Left forelimb (tissue), 1 donor: ENCODE data around the gene BICRAL.
"Not testable (repeated sequence)": the region's sequence is repeated elsewhere in the genome, so short reads cannot be mapped to it uniquely, and the experiment has no call there.

ENCODE experiments used
- DNase-seq: peaks from one replicate; pipeline ENCODE4 v3.0.0-alpha.2; 2018; ENCODE audit warnings: low spot score

The BICRAL gene

DNA sequence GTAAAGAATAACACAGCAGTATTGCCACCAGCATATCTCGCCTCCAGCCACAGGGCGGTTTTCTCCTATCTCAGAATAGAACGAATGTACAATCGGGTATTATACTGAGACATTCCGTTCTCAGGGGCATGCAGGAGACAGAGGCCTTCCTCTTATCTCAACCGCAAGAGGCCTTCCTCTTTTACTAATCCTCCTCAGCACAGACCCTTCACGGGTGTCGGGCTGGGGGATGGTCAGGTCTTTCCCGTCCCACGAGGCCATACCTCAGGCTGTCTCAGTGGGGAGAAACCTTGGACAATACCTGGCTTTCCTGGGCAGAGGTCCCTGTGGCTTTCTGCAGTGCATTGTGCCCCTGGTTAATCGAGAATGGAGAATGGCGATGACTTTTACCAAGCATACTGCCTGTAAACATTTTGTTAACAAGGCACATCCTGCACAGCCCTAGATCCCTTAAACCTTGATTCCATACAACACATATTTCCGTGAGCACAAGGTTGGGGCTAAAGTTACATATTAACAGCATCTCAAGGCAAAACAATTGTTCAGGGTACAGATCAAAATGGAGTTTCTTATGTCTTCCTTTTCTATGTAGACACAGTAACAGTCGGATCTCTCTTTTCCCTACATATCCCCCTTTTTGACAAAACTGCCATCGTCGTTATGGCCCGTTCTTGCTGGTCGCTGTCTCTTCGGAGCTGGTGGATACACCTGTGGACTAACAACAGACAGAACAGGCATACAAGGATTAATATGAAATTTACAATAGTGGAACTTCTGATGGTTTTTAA is 112.4 kb downstream of the BICRAL start:
- not testable (repeated sequence) for DNase-seq

DNA sequence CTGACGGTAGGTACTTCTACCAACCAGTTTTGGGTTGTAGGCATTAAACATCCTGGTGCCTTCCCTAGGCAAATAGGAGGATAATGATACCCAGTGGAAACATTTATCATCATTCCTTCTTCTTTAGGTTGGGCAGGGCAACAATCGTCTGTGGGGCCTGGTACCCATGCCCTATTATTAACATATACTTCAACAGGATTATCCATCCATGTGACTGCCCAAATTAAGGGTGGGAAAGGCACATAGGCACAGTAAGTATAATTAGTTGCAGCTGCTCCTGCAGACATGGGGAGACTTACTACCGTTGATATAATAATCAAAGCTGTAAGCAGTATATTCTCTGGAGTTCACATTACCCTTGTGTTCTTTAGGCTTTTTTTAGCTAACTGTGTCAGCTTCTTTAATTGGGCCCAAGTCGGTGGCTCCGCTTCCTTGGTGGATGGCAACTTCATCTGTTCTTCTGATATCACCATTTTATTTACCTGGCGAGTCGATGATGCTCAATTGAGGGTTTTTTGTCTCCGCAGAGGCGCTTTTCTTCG is 114.4 kb downstream of the BICRAL start:
- DNase-seq, result no peak

DNA sequence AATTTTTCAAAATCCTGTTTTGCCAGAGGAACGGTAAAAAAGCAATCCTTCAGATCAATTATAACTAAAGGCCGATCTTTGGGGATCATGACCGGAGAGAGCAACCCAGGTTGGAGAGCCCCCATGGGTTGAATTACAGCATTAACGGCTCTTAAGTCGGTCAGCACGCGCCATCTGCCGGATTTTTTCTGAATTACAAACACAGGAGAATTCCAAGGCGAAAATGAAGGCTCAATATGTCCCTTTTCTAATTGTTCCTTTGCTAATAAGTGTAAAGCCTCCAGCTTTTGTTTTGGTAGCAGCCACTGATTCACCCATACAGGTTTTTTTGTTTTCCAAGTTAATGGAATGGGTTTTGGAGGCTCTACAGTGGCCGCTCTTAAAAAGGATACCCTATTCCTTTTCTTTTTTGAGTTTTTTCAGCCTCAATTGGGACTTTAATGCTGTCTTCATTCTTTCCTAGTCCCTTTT is 117.1 kb downstream of the BICRAL start:
- no peak for DNase-seq

DNA sequence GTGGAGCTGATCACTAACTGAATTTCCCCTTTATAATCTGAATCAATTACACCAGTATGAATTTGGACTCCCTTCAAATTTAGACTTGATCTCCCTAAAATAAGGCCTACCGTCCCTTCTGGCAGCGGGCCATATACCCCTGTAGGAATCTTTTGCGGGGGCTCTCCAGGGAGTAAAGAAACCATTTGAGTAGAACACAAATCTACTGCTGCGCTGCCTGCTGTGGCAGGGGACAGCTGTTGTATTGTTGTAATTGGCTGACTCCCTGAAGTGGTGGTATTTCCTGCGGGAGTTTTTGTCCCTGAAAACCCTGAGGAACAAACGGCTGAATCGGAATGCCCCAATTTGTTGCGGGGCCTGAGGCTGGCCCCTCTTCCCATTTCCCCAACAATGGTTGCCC is 118.0 kb downstream of the BICRAL start:
- no peak for DNase-seq

DNA sequence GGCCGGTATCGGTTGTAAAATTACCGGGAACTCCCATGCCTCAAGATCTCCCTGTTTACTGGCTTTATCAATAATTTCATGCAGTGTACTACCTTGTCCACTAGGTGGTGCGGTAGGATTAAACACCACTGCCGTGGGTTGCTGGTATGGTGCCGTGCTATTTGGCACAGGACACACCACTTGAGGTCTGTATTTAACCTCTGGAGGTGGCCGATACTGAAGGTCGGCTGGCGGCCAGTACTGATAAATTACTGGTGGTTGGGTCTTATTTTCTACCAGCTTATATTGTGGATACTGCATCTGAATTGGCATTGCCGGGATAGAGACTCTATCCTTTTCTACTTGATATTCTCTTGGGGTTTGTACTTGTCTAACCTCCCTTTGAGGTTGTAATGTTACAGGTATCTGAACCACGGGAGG is 119.7 kb downstream of the BICRAL start:
- peak; percentile 77 for DNase-seq

DNA sequence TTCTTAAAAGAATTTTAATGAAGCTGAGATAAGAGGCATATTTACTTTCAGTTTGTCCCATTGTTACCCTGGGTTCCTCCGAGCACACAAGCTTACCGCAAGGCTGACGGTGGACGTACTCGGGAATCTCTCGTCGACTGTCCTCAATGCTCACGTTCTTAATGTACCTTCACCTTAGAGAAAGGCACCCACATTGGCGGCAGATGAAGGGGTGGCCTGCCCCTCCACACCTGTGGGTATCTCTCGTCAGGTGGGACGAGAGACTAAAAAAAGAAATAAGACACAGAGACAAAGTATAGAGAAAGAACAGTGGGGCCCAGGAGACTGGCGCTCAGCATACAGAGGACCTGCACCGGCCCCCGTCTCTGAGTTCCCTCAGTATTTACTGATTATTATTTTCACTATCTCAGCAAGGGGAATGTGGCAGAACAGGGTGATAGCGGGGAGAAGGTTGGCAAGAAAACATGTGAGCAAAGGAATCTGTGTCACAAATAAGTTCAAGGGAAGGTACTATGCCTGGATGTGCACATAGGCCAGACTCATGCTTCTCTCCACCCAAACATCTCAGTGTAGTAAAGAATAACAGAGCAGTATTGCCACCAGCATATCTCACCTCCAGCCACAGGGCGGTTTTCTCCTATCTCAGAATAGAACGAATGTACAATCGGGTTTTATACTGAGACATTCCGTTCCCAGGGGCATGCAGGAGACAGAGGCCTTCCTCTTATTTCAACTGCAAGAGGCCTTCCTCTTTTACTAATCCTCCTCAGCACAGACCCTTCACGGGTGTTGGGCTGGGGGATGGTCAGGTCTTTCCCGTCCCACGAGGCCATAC is 120.8 kb downstream of the BICRAL start:
- DNase-seq, result not testable (repeated sequence)

DNA sequence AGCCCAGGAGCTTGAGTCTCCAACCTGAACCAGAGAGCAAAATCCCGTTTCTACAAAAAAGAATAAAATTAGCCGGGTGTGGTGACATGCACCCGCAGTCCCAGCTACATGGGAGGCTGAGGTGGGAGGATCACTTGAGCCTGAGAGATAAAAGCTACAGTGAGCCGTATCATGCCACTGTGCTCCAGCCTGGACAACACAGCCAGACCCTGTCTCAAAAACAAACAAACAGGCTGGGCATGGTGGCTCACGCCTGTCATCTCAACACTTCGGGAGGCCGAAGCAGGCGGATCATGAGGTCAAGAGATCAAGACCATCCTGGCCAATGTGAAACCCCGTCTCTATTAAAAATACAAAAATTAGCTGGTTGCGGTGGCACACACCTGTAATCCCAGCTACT is 122.6 kb downstream of the BICRAL start:
- no peak for DNase-seq

DNA sequence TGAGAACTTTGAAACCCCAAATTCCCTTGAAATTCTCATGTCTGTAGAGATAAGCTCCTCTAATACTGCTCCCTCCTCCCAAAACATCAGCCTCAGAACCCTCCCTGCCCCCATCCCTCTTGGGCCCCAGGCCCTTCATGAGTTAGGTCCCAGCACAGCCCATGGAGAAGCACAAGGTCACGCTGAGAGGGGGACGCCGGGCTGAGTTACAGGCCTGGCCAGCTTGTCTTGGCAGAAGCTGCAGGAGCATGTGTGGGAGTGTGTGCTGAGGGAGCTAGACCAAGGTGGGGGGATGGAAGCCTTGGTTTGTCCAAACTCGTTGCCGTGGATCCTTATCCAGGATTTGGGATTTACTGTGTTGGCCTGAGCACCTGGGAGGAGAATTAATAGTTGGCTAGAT is 125.5 kb downstream of the BICRAL start:
- no peak for DNase-seq

DNA sequence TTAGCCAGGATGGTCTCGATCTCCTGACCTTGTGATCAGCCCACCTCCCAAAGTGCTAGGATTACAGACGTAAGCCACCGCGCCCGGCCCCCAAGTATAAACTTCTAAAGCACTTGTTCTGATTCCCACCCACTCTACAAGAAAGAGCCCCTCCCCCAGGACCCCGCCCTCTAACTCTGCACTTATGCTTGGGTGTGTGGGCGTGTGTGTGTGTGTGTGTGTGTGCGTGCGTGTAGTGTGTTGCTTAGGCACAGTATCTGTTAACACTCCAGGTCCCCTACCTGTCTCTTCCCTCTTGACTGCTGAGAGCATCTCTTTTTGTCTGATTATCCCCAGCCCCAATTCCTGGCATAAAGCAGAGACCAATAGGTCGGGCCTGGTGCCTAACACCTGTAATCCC is 128.0 kb downstream of the BICRAL start:
- no peak for DNase-seq

DNA sequence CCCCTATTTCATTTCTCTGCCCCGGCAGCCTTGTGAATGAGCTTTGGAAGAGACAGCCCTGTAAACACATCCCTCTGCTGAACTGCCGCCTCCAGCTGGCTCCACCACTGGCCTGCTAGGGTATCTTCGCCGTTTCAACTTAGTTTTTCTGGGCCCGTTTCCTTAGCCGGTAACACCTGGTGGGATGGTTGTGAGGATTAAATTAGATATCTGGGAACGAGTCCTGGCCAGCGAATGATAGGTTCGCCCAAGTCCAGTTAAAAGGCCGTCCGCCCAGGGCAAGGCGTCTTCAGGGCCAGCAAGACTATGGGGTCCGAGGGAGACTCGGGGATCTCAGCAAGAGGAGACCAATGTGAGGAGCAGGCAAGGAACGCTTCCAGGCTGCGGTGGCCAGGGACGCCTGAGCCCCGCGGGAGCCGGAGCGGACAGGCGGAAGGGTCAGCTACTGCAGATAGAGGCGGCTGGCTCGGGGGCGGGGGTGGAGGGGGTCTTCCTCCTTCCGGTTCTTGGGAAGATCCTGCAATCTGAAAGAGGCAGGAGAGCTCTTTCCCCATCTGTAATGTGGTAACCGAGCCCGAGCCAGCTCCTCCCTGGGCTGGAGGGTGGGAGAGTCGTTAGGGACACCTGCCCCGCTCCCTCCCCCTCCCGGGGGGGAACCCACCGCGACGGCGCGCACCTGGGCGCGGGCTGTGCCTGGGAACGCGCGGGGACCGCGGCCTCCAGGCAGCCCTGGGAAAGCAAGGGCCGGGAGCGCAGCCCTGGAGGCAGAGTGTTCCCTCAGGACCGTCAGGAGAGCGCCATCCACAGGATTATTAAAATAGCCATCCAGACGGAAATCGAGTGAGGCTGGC is 129.5 kb downstream of the BICRAL start:
- no peak for DNase-seq

DNA sequence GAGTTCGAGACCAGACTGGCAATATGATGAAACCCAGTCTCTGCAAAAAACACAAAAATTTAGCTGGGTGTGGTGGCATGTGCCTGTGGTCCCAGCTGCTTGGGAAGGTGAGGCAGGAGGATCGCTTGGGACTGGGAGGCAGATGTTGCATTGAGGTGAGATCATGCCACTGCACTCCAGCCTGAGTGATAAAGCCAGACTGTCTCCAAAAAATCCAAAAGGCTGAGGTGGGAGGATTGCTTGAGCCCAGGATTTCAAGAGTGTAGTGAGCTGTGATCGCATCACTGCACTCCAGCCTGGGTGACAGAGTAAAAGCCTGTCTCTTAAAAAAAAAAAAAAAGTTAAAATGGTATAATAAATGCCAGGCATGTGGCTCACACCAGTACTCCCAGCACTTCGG is 132.7 kb downstream of the BICRAL start:
- no peak for DNase-seq

DNA sequence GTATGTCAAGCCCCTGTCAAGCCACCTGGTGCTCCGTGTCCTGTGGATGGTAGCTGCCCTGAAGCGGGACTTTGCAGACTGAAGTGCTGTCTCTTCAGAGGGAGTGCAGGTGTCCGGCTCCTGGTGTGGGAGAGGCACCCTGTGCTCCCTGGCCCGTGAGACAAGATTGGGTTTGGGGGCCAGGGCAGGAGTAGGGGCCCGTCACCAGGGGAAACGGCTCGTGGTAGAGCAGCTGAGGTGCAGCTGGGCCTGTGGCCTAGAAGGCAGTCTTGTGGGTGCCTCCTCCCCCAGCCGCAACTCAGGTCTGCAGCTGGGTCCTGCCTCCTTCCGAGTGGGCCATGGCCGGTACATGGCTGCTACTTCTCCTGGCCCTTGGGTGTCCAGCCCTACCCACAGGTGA is 133.9 kb downstream of the BICRAL start, which contains the start of gene PTCRA:
TSS of gene PTCRA (plus strand) at position 322 of the 400 bp plus-strand sequence. CDS start at position 339, 17 bp downstream.
- no peak for DNase-seq

DNA sequence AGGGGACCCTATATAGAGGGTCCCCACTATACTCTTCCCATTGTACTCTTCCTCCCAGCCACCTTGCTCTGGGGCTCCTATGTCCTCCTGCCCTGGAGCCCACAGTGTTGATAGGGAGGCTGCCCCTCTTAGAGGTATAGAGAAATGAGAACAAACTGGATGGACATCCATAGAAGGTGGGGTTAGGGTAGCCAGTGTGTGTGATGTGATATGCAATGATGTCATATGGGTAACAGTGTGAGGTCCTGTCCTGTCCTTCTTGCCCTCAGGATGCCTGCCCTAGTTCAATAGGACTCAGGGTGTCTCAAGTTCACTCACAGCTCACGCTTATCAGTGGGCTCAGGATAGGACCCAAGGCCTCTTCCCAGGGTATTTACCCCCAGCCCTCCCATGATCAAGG is 134.4 kb downstream of the BICRAL start:
- no peak for DNase-seq
